GM18909 (cell line): ENCODE data around the gene MGST3.
"Not testable (repeated sequence)": the region's sequence is repeated elsewhere in the genome, so short reads cannot be mapped to it uniquely, and the experiment has no call there.

Experiments used
- ATAC-seq: cut with Tn5 transposase; IDR thresholded peaks from one replicate; pipeline ENCODE4 v1.9.1; 2021; ENCODE audit warnings: mild to moderate bottlenecking; ENCODE audit not compliant: unreplicated experiment, poor library complexity

The MGST3 gene

DNA sequence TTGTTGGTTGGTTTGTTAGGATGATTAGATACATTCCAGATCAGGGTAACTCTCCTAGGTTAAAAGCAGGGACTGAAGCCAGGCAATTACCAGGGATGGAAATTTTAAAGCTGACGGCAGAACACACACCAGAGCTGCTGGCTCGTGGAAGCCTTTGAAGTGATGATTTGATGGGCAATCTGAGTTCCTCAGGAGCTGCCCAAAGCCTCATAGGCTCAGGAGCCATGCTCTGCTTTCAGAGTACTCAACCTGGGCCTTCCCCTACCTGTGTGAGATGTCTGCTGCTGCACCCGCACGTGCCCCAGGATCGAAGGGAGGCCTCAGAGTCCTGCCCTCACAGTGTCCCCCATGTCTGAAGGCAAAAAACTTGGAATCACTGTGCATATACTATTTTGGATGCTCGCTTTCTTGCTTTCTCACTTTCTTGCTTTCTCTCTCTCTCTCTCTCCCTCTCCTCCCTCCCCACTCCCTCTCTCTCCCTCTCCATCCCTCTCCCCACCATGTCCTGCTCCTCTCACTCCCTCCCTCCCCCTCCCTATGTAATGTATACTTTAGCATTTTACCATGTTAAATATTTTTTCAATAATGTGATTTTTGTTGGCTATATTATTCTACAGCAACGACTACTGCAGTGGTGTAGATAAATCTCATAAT lies 18.0 kb downstream of the MGST3 start:
- ATAC-seq = no peak

DNA sequence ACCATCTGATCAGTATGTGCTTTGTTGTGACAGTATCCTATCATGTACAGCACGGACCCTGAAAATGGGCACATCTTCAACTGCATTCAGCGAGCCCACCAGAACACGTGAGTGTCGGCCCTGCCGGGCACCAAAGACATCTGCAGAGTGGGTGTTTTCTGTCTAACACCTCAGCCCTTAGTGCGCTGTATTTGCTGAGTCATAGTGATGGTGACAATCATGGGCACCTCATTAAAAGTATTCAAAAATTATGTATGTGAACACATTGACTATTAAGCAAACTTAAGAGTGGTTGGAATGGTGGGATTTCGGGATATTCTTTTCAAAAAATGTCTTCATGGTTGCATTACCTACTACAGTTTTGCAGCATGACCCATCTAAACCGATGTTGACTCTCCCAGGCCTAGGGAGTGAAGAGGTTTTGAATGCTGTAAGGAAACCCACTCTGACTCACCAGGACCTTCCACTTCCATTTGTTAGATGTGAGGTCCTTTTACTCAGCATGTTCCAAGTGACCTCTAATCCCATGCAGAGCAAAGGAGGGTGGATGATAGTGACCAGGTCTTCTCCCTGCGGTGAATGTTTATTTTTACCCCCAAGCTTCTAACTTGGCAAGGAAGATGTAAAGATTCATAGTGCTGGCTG lies 20.1 kb downstream of the MGST3 start:
- ATAC-seq = no peak

DNA sequence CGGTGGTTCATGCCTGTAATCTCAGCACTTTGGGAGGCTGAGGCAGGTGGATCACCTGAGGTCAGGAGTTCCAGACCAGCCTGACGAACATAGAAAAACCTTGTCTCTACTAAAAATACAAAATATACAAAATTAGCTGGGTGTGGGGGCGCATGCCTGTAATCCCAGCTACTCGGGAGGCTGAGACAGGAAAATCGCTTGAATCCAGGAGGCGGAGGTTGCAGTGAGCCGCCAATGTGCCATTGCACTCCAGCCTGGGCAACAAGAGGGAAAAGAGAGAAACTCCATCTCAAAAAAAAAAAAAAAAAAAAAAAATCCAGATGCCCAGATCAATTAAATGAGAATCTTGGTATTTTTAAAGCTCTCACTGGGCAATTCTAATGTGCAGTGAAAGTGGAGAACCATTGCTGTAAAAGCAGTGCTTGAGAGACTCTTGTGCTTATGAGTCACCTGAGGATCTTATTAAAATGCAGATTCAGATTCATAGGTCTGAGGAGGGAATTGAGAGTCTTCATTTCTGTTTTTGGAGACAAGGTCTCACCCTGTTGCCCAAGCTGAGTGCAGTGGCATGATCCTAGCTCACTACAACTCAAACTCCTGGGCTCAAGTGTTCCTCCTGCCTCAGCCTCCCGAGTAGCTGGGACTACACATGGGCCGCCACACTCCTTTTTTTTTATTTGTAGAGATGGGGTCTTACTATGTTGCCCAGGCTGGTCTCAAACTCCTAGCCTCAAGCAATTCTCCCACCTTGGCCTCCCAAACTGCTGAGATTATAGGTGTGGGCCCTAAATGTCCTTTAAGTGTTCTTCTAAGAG lies 27.9 kb downstream of the MGST3 start:
- not testable (repeated sequence) for ATAC-seq

DNA sequence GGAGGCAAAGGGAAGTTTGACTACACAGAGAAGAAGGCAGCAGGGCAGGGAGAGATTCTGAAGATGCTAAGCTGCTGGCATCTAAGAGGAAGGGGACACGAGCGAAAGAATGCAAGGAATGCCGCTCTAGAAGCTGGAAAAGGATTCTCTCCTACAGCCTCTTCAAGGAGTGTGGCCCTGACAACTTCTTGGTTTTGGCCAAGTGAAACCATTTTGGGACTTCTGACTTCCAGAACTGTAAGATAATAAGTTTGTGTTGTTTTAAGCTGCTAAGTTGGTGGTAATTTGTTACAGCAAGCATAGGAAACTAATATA lies 28.5 kb downstream of the MGST3 start:
- ATAC-seq = no peak

DNA sequence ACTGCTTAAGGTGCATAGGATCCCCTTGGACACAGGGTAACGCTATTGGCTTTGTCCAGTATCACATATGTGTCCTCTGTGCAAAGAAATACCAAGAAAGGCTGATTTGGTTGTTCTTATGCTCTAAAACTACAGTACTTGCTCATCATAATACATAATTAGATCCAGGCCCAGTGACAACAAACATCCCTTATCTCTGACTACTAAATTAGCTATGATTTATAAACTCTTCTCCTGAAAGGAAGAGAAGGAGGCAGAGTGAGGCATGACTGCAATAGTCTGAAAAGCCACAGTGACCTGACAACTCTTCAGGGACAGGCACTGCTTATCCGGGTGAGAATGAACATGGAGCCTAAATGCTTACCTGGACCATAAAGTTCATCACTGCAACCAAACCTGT lies 30.7 kb downstream of the MGST3 start:
- ATAC-seq = no peak

DNA sequence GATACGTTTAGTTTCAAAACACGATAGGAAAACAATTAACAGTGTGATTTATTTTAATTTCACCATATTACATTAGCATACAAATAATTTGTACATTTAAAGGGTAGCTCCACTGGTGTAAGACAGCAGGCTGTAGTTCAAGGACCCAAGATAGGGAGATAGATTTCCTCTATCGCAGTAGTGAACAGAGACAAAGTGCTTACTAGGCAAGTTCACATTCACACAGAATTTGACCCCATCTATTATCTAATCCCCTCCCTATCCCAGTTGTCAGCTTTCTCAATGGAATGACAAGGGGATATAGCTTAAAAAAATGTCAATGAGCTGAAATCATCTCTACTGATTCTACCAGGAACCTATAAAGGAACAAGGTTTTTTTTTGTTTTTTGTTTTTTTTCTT lies 31.2 kb downstream of the MGST3 start:
- ATAC-seq = no peak

DNA sequence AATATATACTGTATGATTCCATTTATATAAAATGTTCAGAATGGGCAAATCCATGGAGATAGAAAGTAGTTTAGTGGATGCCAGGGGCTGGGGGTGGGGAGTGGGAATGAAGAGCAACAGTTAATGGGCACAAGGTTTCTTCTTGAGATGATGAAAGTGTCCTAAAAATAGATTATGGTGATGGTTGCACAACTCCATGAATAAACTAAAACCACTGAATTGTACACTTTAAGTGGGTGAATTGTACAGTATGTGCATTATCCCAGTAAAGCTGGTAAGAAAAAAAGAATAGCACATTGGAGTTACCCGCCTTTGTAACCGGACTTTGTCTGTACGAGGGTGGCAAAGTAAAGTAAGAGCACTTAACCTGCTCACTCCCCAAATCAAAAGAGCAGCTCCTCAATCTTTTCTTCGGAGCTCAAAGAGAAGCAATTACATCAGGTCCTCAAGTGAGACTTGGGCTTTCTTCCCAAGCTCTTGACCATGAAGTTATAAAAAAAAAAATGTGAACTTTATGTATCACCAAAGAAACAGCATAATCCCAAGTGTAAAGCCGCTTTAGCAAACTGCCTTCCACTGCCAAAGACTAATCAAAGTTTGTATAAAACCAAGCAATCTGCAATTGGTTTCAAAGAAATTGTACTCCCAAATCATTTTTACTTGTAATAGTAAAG lies 35.3 kb downstream of the MGST3 start:
- no peak for ATAC-seq

DNA sequence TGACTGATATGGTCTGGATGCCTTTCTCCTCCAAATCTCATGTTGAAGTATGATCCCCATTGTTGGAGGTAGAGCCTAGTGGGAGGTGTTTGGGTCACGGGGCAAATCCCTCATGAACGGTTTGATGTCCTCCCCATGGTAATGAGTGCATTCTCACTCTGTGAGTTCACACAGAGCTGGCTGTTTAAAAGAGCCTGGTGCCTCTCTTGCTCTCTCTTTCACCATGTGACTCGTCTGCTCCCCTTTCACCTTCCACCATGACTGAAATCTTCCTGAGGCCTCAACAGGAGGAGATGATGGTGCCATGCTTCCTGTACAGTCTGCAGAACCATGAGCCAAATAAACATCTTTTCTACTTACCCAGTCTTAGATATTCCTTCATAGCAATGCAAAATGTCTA lies 37.1 kb downstream of the MGST3 start:
- ATAC-seq = no peak

DNA sequence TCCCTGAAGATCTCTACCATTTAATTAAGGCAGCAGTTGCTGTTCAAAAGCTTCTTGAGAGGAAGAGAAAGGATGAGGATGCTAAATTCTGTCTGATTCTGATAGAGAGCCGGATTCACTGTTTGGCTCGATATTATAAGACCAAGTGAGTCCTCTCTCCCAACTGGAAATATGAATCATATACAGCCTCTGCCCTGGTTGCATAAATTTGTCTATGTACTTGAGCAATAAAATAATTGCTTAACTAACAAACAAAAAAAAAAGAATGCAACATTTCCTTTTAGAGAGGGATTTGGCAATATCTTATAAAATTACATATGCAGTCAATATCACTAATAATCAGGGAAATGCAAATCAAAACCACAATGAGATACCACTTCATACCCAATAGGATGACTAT lies 40.5 kb downstream of the MGST3 start:
- no peak for ATAC-seq

DNA sequence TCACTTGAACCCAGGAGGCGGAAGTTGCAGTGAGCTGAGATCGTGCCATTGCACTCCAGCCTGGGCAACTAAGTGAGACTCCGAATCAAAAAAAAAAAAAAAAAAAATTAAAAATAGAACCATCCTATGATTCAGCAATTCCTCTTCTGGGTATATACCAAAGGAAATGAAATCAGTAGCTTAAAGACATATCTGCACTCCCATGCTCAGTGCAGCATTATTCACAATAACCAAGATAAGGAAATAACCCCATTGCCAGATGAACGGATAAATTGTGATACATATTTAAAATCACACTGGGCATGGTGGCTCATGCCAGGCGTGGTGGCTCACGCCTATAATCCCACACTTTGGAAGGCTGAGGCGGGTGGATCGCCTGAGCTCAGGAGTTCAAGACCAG lies 43.6 kb downstream of the MGST3 start:
- no peak for ATAC-seq

DNA sequence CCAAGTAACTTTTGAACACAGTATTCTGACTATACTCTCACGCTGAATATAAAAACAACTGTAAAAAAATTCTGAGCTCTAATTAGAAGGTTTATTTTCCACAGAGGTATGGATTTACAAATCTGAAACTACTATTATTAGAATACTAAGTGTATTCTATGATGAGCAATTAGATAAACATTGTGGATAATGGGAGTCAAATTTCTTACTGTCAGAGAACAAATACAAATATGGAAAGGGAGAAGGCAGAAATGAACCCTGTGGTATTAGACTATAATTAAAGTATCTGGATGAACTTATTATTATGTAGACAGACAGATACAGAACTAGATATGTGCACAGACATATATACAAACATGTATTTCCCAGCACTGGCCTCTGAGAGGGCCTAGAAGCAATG lies 44.8 kb downstream of the MGST3 start:
- no peak for ATAC-seq

DNA sequence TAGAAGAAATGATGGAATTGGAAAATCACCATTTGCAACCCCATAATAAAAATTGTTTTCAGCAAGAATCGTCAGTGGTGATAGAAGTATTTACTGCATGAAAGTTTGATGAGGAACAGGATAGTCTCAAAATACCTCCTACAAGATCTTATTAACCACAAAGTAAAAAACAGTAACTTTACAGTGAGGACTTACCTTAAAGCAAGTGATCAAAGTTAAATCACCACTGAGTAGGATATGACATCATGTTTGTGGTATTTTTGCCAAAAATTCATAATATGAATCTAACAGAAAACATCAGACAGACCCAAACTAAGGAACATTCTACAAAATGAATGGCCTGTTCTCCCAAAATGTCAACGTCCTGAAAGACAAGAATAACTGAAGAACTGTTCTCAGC lies 47.5 kb downstream of the MGST3 start:
- no peak for ATAC-seq

DNA sequence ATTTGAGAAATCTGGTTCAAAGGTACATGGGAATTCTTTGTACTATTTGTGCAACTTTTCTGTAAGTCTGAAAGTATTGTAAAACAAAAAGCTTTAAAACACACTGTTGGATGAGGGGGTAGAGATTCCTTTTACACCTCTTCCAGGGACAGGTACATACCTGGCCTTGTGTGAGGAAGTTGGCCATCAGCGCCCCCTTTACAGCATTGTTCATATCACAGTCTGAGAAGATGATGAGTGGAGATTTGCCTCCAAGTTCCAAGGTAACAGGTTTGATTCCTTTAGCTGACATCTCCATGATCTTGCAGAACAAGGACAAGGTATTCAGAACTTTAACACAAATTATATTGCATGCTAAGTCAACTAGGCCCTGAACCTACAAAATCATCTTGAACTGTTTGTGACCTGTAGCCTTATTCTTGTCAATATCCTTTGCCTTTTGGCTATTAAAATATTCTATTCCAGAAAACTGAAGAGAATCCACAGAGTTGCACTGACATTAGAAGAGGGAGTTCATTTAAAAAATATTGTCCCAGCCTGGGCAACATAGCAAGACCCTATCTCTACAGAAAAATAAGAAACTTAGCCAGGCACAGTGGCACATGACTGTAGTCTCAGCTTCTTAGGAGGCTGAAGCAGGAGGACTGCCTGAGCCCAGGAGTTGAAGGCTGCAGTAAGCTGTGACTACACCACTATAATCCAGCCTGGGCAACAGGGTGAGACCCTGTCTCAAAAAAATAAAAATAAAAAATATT lies 48.4 kb downstream of the MGST3 start:
- no peak for ATAC-seq

DNA sequence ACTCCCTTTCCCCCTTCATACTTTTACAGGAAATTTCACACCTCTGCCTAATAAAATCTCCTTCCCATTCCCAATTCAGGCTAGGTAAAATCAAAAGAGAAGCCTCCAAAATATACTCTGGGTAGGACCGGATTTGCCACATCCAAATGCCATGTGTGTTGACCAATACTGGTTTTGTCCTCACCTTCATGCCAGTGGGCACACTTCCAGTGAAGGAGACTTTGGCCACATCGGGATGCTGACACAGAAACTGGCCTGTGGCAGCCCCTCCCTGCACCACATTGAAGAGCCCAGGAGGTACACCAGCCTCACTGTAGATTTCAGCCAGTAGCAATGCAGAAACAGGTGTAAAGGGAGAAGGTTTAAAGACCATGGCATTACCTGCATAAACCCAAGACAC lies 49.3 kb downstream of the MGST3 start:
- no peak for ATAC-seq

DNA sequence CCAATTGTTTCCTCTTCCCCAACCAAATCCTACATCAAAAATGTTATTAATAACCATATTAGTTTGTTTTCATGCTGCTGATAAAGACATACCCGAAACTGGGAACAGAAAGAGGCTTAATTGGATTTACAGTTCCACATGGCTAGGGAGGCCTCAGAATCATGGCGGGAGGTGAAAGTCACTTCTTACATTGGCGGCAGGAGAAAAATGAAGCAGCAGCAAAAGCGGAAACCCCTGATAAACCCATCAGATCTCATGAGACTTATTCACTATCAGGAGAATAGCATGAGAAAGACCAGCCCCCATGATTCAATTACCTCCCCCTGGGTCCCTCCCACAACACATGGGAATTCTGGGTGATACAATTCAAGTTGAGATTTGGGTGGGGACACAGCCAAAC lies 49.7 kb downstream of the MGST3 start:
- not testable (repeated sequence) for ATAC-seq

DNA sequence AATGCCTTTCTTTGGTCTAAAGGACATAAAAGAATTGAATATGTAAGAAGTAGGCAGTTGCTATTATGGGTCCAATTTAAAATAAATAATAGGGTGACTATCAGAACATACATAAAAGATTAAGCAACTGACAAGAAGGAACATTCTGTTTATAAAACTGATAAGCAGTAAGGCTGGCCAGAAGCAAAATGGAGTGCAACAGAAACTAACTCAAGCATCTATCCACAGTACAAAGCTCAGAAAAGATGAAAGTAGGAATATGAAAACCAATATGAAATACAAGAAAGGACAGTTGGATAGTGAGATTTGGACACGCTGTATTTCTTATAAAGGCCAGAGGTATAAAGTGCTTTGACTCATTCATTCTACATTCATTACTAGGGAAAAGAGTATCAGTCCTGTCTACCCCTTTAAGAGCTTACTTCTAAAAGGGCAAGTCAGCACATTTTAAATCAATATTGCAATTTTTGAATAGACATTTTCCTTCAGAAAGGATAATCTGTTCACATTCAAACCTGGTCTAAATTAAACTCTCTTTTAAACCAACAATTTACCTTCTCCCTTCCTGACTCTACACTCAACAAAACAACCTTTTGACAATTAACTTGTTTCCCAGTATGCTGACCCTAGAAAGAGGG lies 52.9 kb downstream of the MGST3 start:
- ATAC-seq = no peak

DNA sequence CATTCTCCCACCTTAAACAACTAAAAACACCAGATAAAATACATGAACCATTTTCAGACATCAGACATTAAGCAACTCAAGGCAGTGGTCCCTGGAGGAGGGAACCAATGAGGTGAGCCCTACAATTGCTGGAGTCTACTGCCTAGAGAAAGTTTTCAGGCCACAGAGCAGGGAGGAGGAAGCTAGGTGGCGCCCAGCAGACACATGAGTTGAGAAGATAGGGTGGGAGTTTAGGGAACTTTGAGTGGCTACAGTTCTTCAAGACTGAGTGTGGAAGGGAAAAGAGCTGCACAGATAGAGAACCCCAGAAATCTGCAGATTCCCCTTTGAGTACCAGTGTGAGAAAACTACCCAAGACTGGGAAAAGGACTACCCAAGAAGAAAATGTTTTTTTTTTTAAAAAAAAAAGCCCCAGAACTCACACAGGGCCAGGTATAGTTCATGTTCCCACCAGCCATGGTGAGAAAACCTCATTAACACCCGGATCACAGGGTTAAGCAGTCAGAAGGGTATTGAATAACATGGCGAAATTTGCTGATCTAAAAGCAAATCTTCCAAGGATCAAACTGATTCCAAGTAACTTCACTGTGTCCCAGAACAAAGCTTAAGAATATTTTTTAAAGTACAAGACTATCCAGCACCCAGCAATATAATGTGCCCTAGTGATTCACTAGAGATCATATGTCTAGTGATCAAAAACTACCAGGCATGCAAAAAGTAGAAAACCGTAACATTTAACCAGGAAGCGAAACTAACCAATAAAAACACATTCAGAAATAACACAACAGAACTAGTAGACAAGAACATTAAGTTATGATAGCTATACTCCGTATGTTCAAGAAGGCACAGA lies 55.3 kb downstream of the MGST3 start:
- peak; percentile 77 for ATAC-seq

DNA sequence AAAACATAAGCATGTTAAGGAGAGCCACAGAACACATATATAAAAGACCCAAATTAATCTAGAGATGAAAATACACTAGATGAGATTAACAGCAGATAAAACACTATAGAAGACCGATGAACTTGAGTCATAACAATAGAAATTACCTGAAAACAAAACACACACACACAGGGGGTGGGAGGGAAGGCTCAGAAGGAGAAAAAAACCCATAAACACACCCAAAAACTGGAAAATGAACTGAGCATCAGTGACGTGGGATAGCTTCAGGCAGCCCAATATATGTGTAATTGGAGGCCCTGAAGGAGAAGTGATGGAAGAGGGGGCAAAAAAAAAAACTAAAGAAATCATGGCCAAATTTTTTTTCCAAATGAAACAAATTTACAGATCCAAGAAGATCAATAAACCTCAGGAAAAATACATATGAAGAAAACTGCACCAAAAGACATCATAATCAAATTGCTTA lies 56.0 kb downstream of the MGST3 start:
- ATAC-seq = peak; percentile 53

DNA sequence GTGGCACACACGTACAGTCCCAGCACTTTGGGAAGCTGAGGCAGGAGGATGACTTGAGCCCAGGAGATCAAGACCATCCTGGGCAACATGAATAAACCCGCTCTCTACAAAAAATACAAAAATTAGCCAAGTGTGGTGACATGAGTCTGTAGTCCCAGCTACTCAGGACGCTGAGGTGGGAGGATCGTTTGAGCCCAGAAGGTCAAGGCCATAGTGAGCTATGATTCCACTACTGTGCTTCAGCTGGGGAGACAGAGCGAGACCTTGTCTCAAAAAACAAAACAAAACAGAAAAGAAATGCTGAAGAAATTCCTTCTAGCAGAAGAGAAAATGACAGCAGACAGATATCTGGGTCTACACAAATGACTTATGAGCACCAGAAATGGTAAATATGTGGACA lies 57.0 kb downstream of the MGST3 start:
- no peak for ATAC-seq
